HepG2 (cell line): ENCODE results near the gene FGFR4. TPM values are rescaled to one million over a fixed set of nuclear protein-coding genes. Genes with fewer than 3 reads are reported as not detected.

Source experiments
- CEBPG ChIP-seq: IDR thresholded peaks from 2 replicates; pipeline ENCODE4 v1.6.1; 2016
- ETV5 ChIP-seq: IDR thresholded peaks from 2 replicates; pipeline ENCODE4 v1.6.1; 2018; ENCODE audit warnings: missing biosample characterization, missing genetic modification reagents, inconsistent platforms, borderline replicate concordance
- FOXK2 ChIP-seq: fragments of 450-650 bp; IDR thresholded peaks from 2 replicates; pipeline ENCODE4 v1.6.1; 2016
- POGZ ChIP-seq: sonication (generic); formaldehyde crosslinking; IDR thresholded peaks from 2 replicates; pipeline ENCODE4 v1.4.0; 2020; ENCODE audit warnings: mild to moderate bottlenecking, missing genetic modification reagents
- POLR2A ChIP-seq, 2 experiments: IDR thresholded peaks; 2 replicates each; pipeline ENCODE4 v1.6.1; 2011; ENCODE audit warnings: low read depth in 2 of 2, low read length in 2 of 2, mild to moderate bottlenecking in 1 of 2, moderate library complexity in 1 of 2; ENCODE audit not compliant: insufficient read depth in 1 of 2
- SMARCC2 ChIP-seq: fragments of 450-650 bp; IDR thresholded peaks from 2 replicates; pipeline ENCODE4 v1.6.1; 2017; ENCODE audit warnings: antibody characterized with exemption, mild to moderate bottlenecking
- ZNF20 ChIP-seq: sonication (generic); formaldehyde crosslinking; IDR thresholded peaks from 2 replicates; pipeline ENCODE4 v1.4.0; 2020; ENCODE audit warnings: mild to moderate bottlenecking, moderate library complexity, missing genetic modification reagents
- ZNF33A ChIP-seq: sonication (generic); formaldehyde crosslinking; IDR thresholded peaks from 2 replicates; pipeline ENCODE4 v1.5.1; 2020; ENCODE audit warnings: missing genetic modification reagents, mild to moderate bottlenecking, moderate library complexity, borderline replicate concordance
- ZNF530 ChIP-seq: sonication (generic); formaldehyde crosslinking; IDR thresholded peaks from 2 replicates; pipeline ENCODE4 v1.5.0; 2020; ENCODE audit warnings: low read depth, mild to moderate bottlenecking, missing genetic modification reagents
- ZSCAN20 ChIP-seq: sonication (generic); formaldehyde crosslinking; IDR thresholded peaks from 2 replicates; pipeline ENCODE4 v1.4.0; 2020; ENCODE audit warnings: missing genetic modification reagents, mild to moderate bottlenecking, borderline replicate concordance
- polyA plus RNA-seq, 8 experiments: library from polyadenylated mRNA; depleted of rRNA in 3 of 8; stranded (reverse) in 7 of 8; unstranded in 1 of 8; fragments of >200 nt; fragmentation: Illumina TruSeq in 4 of 8; extraction: Trizol in 4 of 8; gene quantifications; 2 replicates each; pipeline versions ENCODE4 v1.2.1 to v1.2.3, GENCODE V29; 2011 to 2016; ENCODE audit warnings: low read depth in 4 of 8, missing spikeins in 1 of 8, mixed read lengths in 1 of 8; ENCODE audit not compliant: insufficient read depth in 1 of 8
- total RNA-seq, 5 experiments: library from RNA; depleted of rRNA; stranded (reverse); fragments of >200 nt; fragmentation: Illumina TruSeq; extraction: Trizol; gene quantifications; 2 replicates each; pipeline ENCODE4 v1.2.3, GENCODE V29; 2016; ENCODE audit warnings: low read depth in 1 of 5
- TF ChIP-seq, protein P1 (sequence below): sonication (generic); formaldehyde crosslinking; IDR thresholded peaks from 2 replicates; pipeline ENCODE4 v1.4.0; 2020; ENCODE audit warnings: missing genetic modification reagents
- TF ChIP-seq, protein P2 (sequence below): sonication (generic); formaldehyde crosslinking; IDR thresholded peaks from 2 replicates; pipeline ENCODE4 v1.5.1; 2020; ENCODE audit warnings: mild to moderate bottlenecking, moderate library complexity, missing genetic modification reagents
- TF ChIP-seq, protein P3 (sequence below): sonication (generic); IDR thresholded peaks from 2 replicates; pipeline ENCODE4 v1.6.1; 2016; ENCODE audit warnings: low read depth, borderline replicate concordance
- TF ChIP-seq, protein P4 (sequence below): sonication (generic); formaldehyde crosslinking; IDR thresholded peaks from 2 replicates; pipeline ENCODE4 v1.5.1; 2020; ENCODE audit warnings: missing genetic modification reagents, mild to moderate bottlenecking, borderline replicate concordance
- TF ChIP-seq, protein P5 (sequence below): sonication (generic); formaldehyde crosslinking; conservative IDR thresholded peaks from 2 replicates; pipeline ENCODE4 v1.5.0; 2020; ENCODE audit warnings: missing genetic modification reagents
- TF ChIP-seq, protein P6 (sequence below): IDR thresholded peaks from 2 replicates; pipeline ENCODE4 v1.6.1; 2016; ENCODE audit warnings: missing compliant biosample characterization, missing genetic modification reagents, borderline replicate concordance
- TF ChIP-seq, protein P7 (sequence below): sonication (generic); formaldehyde crosslinking; IDR thresholded peaks from 2 replicates; pipeline ENCODE4 v1.5.0; 2020; ENCODE audit warnings: mild to moderate bottlenecking, missing genetic modification reagents, borderline replicate concordance

Gene FGFR4
- total and polyA plus RNA-seq, 2 of the 13 experiments (the other 11 are each of a cell fraction or from before 2014, with no cell fraction given): 129 to 219 TPM

DNA sequence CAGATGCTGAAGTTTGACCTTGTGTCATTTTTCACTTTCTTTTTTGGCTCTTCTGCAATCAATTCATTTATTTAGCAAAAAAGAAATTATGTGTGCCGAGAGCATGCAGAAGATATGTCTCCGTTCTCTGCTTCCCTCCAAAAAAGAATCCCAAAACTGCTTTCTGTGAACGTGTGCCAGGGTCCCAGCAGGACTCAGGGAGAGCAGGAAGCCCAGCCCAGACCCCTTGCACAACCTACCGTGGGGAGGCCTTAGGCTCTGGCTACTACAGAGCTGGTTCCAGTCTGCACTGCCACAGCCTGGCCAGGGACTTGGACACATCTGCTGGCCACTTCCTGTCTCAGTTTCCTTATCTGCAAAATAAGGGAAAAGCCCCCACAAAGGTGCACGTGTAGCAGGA is 2.4 kb downstream of the FGFR4 start (continued):
- TF ChIP-seq, protein P1, sequence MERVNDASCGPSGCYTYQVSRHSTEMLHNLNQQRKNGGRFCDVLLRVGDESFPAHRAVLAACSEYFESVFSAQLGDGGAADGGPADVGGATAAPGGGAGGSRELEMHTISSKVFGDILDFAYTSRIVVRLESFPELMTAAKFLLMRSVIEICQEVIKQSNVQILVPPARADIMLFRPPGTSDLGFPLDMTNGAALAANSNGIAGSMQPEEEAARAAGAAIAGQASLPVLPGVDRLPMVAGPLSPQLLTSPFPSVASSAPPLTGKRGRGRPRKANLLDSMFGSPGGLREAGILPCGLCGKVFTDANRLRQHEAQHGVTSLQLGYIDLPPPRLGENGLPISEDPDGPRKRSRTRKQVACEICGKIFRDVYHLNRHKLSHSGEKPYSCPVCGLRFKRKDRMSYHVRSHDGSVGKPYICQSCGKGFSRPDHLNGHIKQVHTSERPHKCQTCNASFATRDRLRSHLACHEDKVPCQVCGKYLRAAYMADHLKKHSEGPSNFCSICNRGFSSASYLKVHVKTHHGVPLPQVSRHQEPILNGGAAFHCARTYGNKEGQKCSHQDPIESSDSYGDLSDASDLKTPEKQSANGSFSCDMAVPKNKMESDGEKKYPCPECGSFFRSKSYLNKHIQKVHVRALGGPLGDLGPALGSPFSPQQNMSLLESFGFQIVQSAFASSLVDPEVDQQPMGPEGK (CRISPR knock-in tag): peak; percentile 7; the same call in 1 of the 2 replicates
- TF ChIP-seq POGZ (CRISPR knock-in tag) (no peak), SMARCC2 (no peak), POLR2A (IDR thresholded peaks at IDR 0.05; ENCODE audit: insufficient read depth in 1 of 2, low read depth in 2 of 2, low read length in 2 of 2) (no peak), ZSCAN20 (CRISPR knock-in tag) (no peak), CEBPG (CRISPR knock-in tag) (peak; percentile 53; the same call in 1 of the 2 replicates), ZNF33A (CRISPR knock-in tag) (no peak), FOXK2 (no peak), ZNF530 (CRISPR knock-in tag) (no peak), ETV5 (CRISPR knock-in tag) (peak; percentile 21; the same call in 1 of the 2 replicates), ZNF20 (CRISPR knock-in tag) (no peak)
- TF ChIP-seq, protein P2, sequence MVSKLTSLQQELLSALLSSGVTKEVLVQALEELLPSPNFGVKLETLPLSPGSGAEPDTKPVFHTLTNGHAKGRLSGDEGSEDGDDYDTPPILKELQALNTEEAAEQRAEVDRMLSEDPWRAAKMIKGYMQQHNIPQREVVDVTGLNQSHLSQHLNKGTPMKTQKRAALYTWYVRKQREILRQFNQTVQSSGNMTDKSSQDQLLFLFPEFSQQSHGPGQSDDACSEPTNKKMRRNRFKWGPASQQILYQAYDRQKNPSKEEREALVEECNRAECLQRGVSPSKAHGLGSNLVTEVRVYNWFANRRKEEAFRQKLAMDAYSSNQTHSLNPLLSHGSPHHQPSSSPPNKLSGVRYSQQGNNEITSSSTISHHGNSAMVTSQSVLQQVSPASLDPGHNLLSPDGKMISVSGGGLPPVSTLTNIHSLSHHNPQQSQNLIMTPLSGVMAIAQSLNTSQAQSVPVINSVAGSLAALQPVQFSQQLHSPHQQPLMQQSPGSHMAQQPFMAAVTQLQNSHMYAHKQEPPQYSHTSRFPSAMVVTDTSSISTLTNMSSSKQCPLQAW (CRISPR knock-in tag): no peak; the same call in 1 of the 2 replicates
- TF ChIP-seq, protein P3, sequence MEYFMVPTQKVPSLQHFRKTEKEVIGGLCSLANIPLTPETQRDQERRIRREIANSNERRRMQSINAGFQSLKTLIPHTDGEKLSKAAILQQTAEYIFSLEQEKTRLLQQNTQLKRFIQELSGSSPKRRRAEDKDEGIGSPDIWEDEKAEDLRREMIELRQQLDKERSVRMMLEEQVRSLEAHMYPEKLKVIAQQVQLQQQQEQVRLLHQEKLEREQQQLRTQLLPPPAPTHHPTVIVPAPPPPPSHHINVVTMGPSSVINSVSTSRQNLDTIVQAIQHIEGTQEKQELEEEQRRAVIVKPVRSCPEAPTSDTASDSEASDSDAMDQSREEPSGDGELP: no peak
- TF ChIP-seq, protein P4, sequence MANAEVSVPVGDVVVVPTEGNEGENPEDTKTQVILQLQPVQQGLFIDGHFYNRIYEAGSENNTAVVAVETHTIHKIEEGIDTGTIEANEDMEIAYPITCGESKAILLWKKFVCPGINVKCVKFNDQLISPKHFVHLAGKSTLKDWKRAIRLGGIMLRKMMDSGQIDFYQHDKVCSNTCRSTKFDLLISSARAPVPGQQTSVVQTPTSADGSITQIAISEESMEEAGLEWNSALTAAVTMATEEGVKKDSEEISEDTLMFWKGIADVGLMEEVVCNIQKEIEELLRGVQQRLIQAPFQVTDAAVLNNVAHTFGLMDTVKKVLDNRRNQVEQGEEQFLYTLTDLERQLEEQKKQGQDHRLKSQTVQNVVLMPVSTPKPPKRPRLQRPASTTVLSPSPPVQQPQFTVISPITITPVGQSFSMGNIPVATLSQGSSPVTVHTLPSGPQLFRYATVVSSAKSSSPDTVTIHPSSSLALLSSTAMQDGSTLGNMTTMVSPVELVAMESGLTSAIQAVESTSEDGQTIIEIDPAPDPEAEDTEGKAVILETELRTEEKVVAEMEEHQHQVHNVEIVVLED (CRISPR knock-in tag): no peak
- TF ChIP-seq, protein P5, sequence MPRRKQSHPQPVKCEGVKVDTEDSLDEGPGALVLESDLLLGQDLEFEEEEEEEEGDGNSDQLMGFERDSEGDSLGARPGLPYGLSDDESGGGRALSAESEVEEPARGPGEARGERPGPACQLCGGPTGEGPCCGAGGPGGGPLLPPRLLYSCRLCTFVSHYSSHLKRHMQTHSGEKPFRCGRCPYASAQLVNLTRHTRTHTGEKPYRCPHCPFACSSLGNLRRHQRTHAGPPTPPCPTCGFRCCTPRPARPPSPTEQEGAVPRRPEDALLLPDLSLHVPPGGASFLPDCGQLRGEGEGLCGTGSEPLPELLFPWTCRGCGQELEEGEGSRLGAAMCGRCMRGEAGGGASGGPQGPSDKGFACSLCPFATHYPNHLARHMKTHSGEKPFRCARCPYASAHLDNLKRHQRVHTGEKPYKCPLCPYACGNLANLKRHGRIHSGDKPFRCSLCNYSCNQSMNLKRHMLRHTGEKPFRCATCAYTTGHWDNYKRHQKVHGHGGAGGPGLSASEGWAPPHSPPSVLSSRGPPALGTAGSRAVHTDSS (CRISPR knock-in tag): no peak
- TF ChIP-seq, protein P6, sequence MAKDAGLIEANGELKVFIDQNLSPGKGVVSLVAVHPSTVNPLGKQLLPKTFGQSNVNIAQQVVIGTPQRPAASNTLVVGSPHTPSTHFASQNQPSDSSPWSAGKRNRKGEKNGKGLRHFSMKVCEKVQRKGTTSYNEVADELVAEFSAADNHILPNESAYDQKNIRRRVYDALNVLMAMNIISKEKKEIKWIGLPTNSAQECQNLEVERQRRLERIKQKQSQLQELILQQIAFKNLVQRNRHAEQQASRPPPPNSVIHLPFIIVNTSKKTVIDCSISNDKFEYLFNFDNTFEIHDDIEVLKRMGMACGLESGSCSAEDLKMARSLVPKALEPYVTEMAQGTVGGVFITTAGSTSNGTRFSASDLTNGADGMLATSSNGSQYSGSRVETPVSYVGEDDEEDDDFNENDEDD (CRISPR knock-in tag): no peak
- TF ChIP-seq, protein P7, sequence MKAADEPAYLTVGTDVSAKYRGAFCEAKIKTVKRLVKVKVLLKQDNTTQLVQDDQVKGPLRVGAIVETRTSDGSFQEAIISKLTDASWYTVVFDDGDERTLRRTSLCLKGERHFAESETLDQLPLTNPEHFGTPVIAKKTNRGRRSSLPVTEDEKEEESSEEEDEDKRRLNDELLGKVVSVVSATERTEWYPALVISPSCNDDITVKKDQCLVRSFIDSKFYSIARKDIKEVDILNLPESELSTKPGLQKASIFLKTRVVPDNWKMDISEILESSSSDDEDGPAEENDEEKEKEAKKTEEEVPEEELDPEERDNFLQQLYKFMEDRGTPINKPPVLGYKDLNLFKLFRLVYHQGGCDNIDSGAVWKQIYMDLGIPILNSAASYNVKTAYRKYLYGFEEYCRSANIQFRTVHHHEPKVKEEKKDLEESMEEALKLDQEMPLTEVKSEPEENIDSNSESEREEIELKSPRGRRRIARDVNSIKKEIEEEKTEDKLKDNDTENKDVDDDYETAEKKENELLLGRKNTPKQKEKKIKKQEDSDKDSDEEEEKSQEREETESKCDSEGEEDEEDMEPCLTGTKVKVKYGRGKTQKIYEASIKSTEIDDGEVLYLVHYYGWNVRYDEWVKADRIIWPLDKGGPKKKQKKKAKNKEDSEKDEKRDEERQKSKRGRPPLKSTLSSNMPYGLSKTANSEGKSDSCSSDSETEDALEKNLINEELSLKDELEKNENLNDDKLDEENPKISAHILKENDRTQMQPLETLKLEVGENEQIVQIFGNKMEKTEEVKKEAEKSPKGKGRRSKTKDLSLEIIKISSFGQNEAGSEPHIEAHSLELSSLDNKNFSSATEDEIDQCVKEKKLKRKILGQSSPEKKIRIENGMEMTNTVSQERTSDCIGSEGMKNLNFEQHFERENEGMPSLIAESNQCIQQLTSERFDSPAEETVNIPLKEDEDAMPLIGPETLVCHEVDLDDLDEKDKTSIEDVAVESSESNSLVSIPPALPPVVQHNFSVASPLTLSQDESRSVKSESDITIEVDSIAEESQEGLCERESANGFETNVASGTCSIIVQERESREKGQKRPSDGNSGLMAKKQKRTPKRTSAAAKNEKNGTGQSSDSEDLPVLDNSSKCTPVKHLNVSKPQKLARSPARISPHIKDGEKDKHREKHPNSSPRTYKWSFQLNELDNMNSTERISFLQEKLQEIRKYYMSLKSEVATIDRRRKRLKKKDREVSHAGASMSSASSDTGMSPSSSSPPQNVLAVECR: no peak
